ENCODE results near the gene CYB5RL.

The CYB5RL gene

GRCh38 chr1:54159733-54160316, 40.0 kb downstream of the CYB5RL start:
- no peak for DNase-seq (ENCODE audit: low read depth)

- DNase-seq (ENCODE audit: low read depth) = no peak
Observed at GRCh38 chr1:54158071-54158470, 41.8 kb downstream of the CYB5RL start.

GRCh38 chr1:54157401-54157800, 42.4 kb downstream of the CYB5RL start:
- DNase-seq (ENCODE audit: low read depth) = no peak

- DNase-seq (ENCODE audit: low read depth) = no peak
Observed at GRCh38 chr1:54156986-54157385, 42.8 kb downstream of the CYB5RL start.

- DNase-seq (ENCODE audit: low read depth) = no peak
Observed at GRCh38 chr1:54156201-54156600, 43.6 kb downstream of the CYB5RL start.

DNA sequence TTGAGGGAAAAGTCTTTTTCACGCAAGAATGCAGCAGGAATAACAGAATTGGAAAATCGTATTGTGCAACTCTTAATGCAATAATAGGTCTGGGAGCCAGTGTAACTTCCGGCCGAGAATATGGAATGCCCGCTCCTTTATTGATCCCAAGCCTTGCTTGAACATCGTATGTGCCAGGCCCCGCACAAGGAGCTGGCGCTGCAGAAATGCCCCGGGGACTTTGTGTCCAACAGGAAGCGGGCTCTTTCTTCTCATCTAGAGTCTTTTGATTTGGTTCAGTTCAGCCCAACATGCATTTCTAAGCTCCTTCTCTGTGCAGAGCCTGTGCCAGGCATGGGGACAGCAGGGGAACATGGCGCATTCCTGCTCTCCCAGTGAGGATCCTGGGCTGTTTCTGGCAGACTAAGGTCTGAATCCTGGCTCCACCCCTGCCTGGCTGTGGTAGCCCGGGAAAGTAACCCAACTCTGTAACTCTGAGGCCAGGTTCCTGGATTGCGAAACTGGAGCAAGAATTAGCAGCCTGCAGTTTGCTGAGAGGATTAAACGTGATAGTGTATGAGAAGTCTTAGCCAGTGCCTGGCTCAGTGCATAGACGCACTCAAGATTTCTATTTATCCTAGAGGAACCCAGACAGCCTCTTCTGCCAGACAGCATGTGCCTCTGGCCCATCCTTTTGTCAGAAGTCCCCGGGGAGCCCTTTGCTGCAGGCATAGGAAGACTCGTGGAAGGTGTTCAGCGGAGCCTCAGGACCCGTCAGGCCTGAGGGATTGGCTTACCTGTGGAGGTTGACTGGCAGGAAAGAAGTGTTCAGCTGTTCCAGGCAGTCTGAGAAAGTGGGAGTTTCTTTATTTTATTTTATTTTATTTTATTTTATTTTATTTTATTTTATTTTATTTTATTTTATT, 46.0 kb downstream of the CYB5RL start:
- DNase-seq (ENCODE audit: low read depth) = peak; percentile 29

- no peak for DNase-seq (ENCODE audit: low read depth)
Observed at GRCh38 chr1:54152696-54153095, 47.1 kb downstream of the CYB5RL start, which contains the start of gene CDCP2. Gene CDCP2, minus strand, starts transcription at chr1:54153000. Its CDS starts 78 bp downstream, at chr1:54152922.

GRCh38 chr1:54151013-54151412, 48.8 kb downstream of the CYB5RL start:
- DNase-seq (ENCODE audit: low read depth) = no peak
